ENCODE measurements around the gene DNAH11.

Gene DNAH11

GRCh38 chr7:21844742-21845141 lies 301.9 kb downstream of the DNAH11 start:
- TF ChIP-seq TAF1 (IDR thresholded peaks at IDR 0.05; ENCODE audit: low read depth) (no peak), USF1 (IDR thresholded peaks at IDR 0.05) (no peak), RAD21 (IDR thresholded peaks at IDR 0.05; ENCODE audit: low read depth) (no peak), TEAD4 (IDR thresholded peaks at IDR 0.05) (no peak), TCF12 (IDR thresholded peaks at IDR 0.05; ENCODE audit: low read depth) (no peak), NFIC (IDR thresholded peaks at IDR 0.05) (no peak), ZBTB7A (IDR thresholded peaks at IDR 0.05; ENCODE audit: low read depth) (no peak), YY1 (IDR thresholded peaks at IDR 0.05; ENCODE audit: low read depth) (no peak), EGR1 (IDR thresholded peaks at IDR 0.05) (no peak), EP300 (IDR thresholded peaks at IDR 0.05; ENCODE audit: borderline replicate concordance) (no peak), CREB1 (IDR thresholded peaks at IDR 0.05; ENCODE audit: low read depth) (no peak), MAX (IDR thresholded peaks at IDR 0.05) (no peak), CEBPB (IDR thresholded peaks at IDR 0.05) (no peak), FOXM1 (IDR thresholded peaks at IDR 0.05; ENCODE audit: borderline replicate concordance, low read depth) (no peak)
- TF ChIP-seq, protein P1, sequence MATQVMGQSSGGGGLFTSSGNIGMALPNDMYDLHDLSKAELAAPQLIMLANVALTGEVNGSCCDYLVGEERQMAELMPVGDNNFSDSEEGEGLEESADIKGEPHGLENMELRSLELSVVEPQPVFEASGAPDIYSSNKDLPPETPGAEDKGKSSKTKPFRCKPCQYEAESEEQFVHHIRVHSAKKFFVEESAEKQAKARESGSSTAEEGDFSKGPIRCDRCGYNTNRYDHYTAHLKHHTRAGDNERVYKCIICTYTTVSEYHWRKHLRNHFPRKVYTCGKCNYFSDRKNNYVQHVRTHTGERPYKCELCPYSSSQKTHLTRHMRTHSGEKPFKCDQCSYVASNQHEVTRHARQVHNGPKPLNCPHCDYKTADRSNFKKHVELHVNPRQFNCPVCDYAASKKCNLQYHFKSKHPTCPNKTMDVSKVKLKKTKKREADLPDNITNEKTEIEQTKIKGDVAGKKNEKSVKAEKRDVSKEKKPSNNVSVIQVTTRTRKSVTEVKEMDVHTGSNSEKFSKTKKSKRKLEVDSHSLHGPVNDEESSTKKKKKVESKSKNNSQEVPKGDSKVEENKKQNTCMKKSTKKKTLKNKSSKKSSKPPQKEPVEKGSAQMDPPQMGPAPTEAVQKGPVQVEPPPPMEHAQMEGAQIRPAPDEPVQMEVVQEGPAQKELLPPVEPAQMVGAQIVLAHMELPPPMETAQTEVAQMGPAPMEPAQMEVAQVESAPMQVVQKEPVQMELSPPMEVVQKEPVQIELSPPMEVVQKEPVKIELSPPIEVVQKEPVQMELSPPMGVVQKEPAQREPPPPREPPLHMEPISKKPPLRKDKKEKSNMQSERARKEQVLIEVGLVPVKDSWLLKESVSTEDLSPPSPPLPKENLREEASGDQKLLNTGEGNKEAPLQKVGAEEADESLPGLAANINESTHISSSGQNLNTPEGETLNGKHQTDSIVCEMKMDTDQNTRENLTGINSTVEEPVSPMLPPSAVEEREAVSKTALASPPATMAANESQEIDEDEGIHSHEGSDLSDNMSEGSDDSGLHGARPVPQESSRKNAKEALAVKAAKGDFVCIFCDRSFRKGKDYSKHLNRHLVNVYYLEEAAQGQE (IDR thresholded peaks at IDR 0.05; ENCODE audit: low read depth), result no peak

- TF ChIP-seq FOXM1 (IDR thresholded peaks at IDR 0.05; ENCODE audit: borderline replicate concordance, low read depth), result no peak
- TF ChIP-seq TEAD4 (IDR thresholded peaks at IDR 0.05), result no peak
- no peak for TF ChIP-seq EP300 (IDR thresholded peaks at IDR 0.05; ENCODE audit: borderline replicate concordance)
- no peak for TF ChIP-seq TCF12 (IDR thresholded peaks at IDR 0.05; ENCODE audit: low read depth)
Measured at GRCh38 chr7:21850531-21851285, 307.9 kb downstream of the DNAH11 start.

- TF ChIP-seq TAF1 (IDR thresholded peaks at IDR 0.05; ENCODE audit: low read depth), result no peak
- no peak for TF ChIP-seq YY1 (IDR thresholded peaks at IDR 0.05; ENCODE audit: low read depth)
- TF ChIP-seq ZBTB7A (IDR thresholded peaks at IDR 0.05; ENCODE audit: low read depth), result no peak
- no peak for TF ChIP-seq CEBPB (IDR thresholded peaks at IDR 0.05)
- TF ChIP-seq EP300 (IDR thresholded peaks at IDR 0.05; ENCODE audit: borderline replicate concordance), result no peak
- TF ChIP-seq USF1 (IDR thresholded peaks at IDR 0.05), result no peak
Measured at GRCh38 chr7:21851559-21851967, 308.7 kb downstream of the DNAH11 start.

DNA sequence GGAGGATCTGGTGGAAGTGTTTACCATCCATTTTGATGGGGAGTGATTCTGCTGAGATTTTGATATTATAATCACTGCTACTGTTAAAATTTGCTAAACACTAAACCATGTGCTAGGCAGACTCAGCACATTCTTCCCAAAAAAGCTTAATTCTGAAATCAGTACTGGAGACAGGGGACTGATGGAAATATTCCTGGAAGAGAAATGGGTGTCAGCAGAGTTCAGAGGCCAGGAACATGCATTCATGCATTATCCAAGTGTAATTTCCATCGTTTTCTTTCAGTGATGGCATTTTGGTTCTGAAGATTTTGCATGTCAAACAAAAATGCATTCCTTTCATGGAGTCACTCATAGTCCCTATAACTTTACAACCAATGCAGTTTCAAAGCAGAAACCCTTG lies 323.9 kb downstream of the DNAH11 start:
- TF ChIP-seq CREB1 (IDR thresholded peaks at IDR 0.05; ENCODE audit: low read depth) (no peak), TEAD4 (IDR thresholded peaks at IDR 0.05) (no peak), YY1 (IDR thresholded peaks at IDR 0.05; ENCODE audit: low read depth) (no peak), EP300 (IDR thresholded peaks at IDR 0.05; ENCODE audit: borderline replicate concordance) (no peak), FOXM1 (IDR thresholded peaks at IDR 0.05; ENCODE audit: borderline replicate concordance, low read depth) (no peak)
- TF ChIP-seq, protein P1 (IDR thresholded peaks at IDR 0.05; ENCODE audit: low read depth), result no peak

- TF ChIP-seq NFIC (IDR thresholded peaks at IDR 0.05), result no peak
Measured at GRCh38 chr7:21867226-21867625, 324.4 kb downstream of the DNAH11 start.

DNA sequence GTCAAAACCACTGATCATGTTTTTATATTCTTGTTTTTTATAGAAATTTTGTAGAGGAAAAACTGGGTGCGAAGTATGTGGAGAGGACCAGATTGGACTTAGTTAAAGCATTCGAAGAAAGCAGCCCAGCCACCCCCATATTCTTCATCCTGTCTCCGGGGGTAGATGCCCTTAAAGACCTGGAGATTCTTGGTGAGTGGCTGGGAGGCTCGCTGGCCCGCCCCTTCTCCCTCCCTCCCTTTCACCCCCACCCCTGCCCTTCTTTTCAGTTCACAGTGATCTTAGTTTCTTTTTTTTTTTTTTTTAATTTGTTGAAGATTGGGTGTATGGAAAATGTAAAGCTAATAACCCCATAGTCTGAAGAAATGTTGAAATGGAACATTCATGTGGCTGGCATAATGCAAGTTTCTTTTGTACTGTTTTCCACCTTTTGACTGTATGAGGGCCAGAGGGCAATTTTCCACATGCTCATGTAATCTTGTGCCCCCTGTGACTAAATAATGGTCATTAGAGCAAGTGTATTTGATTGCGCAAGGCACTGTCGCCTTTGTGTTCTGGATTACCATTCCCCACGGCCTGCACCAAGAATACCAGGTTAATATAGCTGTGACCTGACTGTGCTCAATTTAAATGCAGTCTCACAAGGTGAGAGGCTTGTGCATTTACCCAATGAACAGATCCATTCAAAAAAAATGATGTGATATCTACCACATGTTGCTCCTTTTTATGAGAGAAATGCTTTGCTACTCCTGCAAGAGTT lies 325.2 kb downstream of the DNAH11 start:
- TF ChIP-seq RAD21 (IDR thresholded peaks at IDR 0.05; ENCODE audit: low read depth) (no peak), EP300 (IDR thresholded peaks at IDR 0.05; ENCODE audit: borderline replicate concordance) (no peak), YY1 (IDR thresholded peaks at IDR 0.05; ENCODE audit: low read depth) (no peak), TCF12 (IDR thresholded peaks at IDR 0.05; ENCODE audit: low read depth) (no peak), EGR1 (IDR thresholded peaks at IDR 0.05) (no peak), TAF1 (IDR thresholded peaks at IDR 0.05; ENCODE audit: low read depth) (no peak), FOXM1 (IDR thresholded peaks at IDR 0.05; ENCODE audit: borderline replicate concordance, low read depth) (no peak), NFIC (IDR thresholded peaks at IDR 0.05) (no peak), CEBPB (IDR thresholded peaks at IDR 0.05) (peak; percentile 87)

Measured in Ishikawa (cell line).